NT2/D1 (cell line): ENCODE results near the gene INPP4A.

ENCODE experiments used
- DNase-seq: peaks from one replicate; pipeline ENCODE4 v3.0.0-alpha.2; 2011; ENCODE audit warnings: low read depth, low spot score
- H3K27me3 ChIP-seq: 2 replicates; pipeline ENCODE4 v1.6.0; 2011; ENCODE audit warnings: mild to moderate bottlenecking; ENCODE audit not compliant: insufficient read length, insufficient read depth
- H3K36me3 ChIP-seq: 2 replicates; pipeline ENCODE4 v1.6.1; 2011; ENCODE audit warnings: mild to moderate bottlenecking, low read length, mixed read lengths; ENCODE audit not compliant: insufficient read depth, insufficient read length
- H3K4me1 ChIP-seq: 2 replicates; pipeline ENCODE4 v1.5.1; 2011; ENCODE audit not compliant: insufficient read depth, insufficient read length
- H3K4me3 ChIP-seq: 2 replicates; pipeline ENCODE4 v1.5.1; 2011; ENCODE audit warnings: low read depth; ENCODE audit not compliant: insufficient read length
- H3K9ac ChIP-seq: 2 replicates; pipeline ENCODE4 v1.6.0; 2011; ENCODE audit warnings: low read depth; ENCODE audit not compliant: insufficient read length
- H3K9me3 ChIP-seq: 2 replicates; pipeline ENCODE4 v1.5.1; 2011; ENCODE audit warnings: mild to moderate bottlenecking, low read length; ENCODE audit not compliant: insufficient read depth
- SUZ12 ChIP-seq: IDR thresholded peaks from 2 replicates; pipeline ENCODE4 v1.6.1; 2011; ENCODE audit not compliant: insufficient read length, insufficient read depth; ENCODE audit errors: extremely low read depth
- YY1 ChIP-seq: IDR thresholded peaks from 2 replicates; pipeline ENCODE4 v1.6.1; 2011; ENCODE audit not compliant: insufficient read length, insufficient read depth
- ZNF274 ChIP-seq: IDR thresholded peaks from 2 replicates; pipeline ENCODE4 v1.6.1; 2011; ENCODE audit warnings: mild to moderate bottlenecking, low read depth, low read length

INPP4A gene

DNA sequence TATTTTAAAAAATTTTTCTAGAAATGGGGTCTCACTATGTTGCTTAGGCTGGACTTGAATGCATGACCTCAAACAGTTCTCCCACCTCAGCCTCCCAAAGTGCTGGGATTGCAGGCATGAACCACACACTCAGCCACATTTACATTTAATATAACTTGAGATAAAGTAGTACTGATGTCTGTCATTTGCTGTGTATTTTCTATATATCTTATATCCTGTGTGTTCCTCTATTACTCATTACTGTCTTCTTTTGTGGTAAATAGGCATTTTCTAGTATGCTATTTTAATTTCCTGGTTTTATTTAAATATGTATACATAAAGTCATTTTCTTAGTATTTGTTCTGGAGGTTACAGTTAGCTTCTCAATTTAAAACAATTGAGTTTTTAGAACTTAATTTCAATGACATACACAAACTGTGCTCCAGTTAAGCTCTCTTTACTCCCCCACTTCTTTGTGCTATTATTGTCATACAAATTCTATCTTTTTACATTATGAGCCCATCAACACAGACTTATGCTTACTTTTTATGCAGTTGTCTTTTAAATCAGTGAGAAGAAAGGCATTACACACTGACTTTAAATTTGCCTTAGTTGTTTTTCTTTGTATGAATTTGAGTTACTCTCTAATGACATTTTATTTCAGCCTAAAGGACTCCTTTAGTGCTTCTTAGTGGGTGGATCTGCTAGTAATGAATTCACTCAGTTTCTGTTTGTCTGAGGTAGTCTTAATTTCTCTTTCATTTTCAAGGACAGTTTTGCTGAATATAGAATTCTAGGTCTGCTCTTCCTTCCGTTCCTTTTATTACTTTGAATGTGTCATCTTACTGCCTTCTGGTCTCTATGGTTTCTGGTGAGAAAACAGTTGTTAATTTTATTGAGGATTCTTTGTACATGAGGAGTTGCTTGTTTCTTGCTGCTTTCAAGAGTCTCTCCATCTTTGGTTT lies 6.2 kb upstream of the INPP4A start:
- no peak for DNase-seq
- H3K36me3 ChIP-seq = no peaks in the 10 kb centered on the region
- H3K27me3 ChIP-seq = no peaks in the 10 kb centered on the region
- TF ChIP-seq SUZ12 (no peak), ZNF274 (no peak), YY1 (no peak)
- H3K9ac ChIP-seq = no peak overlapping the region
- peaks cover 42% of the 10 kb centered on the region for H3K9me3 ChIP-seq
- no peak overlapping the region for H3K4me3 ChIP-seq
- H3K4me1 ChIP-seq = peaks cover 4% of the 10 kb centered on the region

GRCh38 chr2:98441706-98442450 lies 2.8 kb upstream of the INPP4A start:
- Histone ChIP-seq H3K27me3 (no peaks in the 10 kb centered on the region), H3K4me3 (no peak overlapping the region), H3K9ac (no peak overlapping the region), H3K36me3 (no peaks in the 10 kb centered on the region), H3K9me3 (peaks cover 20% of the 10 kb centered on the region), H3K4me1 (peaks cover 7% of the 10 kb centered on the region)
- DNase-seq = no peak
- TF ChIP-seq ZNF274 = no peak
- TF ChIP-seq YY1 = no peak
- no peak for TF ChIP-seq SUZ12

DNA sequence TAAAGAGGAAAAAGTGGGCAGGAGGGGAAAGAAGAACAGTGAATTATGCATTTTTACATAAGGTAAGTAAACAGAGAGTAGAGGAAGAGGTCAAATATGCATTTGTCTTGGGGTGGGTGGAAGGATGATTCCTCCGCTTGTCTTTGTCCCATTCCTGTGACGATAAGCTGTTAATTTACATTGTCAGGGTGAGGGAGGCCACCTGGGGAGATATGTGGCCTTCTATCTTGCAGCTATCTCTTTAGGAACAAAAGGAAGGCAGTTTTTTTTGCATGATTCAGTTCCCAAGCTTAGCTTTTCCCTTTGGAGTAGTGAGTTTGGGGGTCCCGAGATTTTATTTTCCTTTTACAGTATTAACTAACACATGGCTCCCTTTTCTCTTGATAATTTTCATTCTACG lies 2.2 kb upstream of the INPP4A start:
- peak; percentile 65 for DNase-seq
- Histone ChIP-seq H3K27me3 (no peaks in the 10 kb centered on the region), H3K9me3 (peaks cover 20% of the 10 kb centered on the region), H3K4me1 (peaks cover 7% of the 10 kb centered on the region), H3K4me3 (no peak overlapping the region), H3K36me3 (no peaks in the 10 kb centered on the region), H3K9ac (no peak overlapping the region)
- TF ChIP-seq YY1 = no peak
- TF ChIP-seq ZNF274 = no peak
- no peak for TF ChIP-seq SUZ12

DNA sequence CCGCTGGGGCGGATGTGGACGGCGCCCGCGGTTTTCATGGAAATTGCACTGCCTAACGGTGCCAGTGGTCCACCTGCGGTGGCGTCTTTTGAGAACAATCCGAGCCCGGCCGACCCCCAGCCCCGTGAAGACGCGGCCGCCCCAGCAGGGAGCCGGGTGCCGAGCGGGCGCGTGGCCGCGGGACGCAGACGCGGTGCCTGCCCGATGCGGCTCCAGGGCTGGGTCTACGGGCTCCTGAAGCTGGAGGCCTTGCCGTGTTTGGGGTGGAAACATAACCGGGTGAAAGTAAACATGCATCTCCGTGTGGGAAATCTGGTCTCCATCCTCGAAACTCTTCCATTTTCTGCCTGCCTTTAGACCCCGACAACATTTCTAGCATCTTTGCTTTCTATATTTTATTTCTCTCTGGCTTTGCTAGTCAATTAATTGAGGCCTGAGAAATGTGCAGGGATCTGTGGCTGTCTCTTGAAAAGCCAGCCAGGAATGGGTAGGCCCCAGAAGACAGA lies 572 bp downstream of the INPP4A start:
- peak overlapping the region; percentile 88 for H3K4me3 ChIP-seq
- peaks cover 2% of the 10 kb centered on the region for H3K36me3 ChIP-seq
- peaks cover 9% of the 10 kb centered on the region for H3K4me1 ChIP-seq
- no peak for DNase-seq
- no peak for TF ChIP-seq SUZ12
- no peak for TF ChIP-seq YY1
- TF ChIP-seq ZNF274 = no peak
- peak overlapping the region; percentile 84 for H3K9ac ChIP-seq
- peaks cover 2% of the 10 kb centered on the region; the same call in 1 of the 2 replicates for H3K9me3 ChIP-seq
- no peaks in the 10 kb centered on the region for H3K27me3 ChIP-seq

DNA sequence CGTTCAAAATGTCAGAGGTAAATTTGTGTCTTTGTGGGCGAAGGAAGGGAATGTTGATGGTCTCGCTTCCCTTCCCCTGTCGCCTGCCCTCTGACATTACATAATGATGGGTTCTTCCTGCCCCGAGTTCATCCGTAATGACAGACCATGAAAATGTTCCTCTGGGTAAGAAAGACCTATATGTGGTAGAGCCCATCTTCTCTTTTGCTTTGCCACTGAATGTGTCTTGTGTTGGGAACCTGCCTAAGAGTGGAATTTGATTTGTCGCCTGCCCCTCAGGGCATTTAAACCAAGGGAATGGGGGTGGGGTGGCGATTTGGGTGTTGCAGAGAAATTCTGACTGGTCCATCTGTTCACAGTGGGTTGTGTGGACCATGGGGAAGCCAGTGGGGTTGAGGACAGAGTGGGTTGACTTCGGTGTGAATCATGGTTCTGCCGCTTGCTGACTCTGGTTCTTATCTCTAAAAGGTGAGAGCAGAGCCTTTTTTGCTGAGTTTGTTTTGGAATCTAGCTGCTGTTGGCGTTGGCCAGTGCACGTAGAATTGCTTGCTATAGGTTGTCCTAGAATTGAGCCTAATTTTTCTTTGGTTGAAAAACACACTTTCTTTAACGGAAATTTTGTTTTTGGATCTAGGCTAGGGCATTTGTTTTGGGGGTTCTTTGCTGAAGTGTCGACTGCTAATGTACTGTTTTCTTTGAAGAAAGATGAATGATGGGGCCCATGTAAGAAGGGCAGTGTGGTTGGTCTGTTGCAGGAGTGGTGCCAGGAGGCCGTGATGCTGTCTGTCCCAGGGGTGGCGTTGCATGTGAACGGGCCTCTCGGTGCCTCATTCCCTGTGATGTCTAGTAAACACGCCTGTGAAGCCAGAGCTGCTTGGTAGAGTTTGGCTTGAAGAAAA lies 1.3 kb downstream of the INPP4A start:
- no peak for TF ChIP-seq YY1
- no peak for TF ChIP-seq SUZ12
- no peak for TF ChIP-seq ZNF274

GRCh38 chr2:98446850-98447249 lies 2.2 kb downstream of the INPP4A start:
- no peak overlapping the region for H3K4me3 ChIP-seq
- peaks cover 9% of the 10 kb centered on the region for H3K4me1 ChIP-seq
- no peaks in the 10 kb centered on the region for H3K27me3 ChIP-seq
- no peak overlapping the region for H3K9ac ChIP-seq
- no peak for DNase-seq
- TF ChIP-seq SUZ12 (no peak), YY1 (no peak), ZNF274 (no peak)
- no peaks in the 10 kb centered on the region for H3K9me3 ChIP-seq
- H3K36me3 ChIP-seq = peaks cover 2% of the 10 kb centered on the region

More for the DNA sequence above, 1.3 kb downstream of the INPP4A start:
- Histone ChIP-seq H3K9me3 (no peaks in the 10 kb centered on the region), H3K4me3 (peak overlapping the region; percentile 88), H3K9ac (peak overlapping the region; percentile 84), H3K4me1 (peaks cover 9% of the 10 kb centered on the region), H3K27me3 (no peaks in the 10 kb centered on the region), H3K36me3 (peaks cover 2% of the 10 kb centered on the region)
- DNase-seq = no peak
